ENCODE results near the gene MAP7D3.
"Not testable (repeated sequence)": the region's sequence is repeated elsewhere in the genome, so short reads cannot be mapped to it uniquely, and the experiment has no call there.

Gene MAP7D3

GRCh38 chrX:136251041-136251991 is at the start of gene MAP7D3:
Gene MAP7D3, minus strand, starts transcription at chrX:136251400. Its CDS starts 42 bp downstream, at chrX:136251358.
- in situ Hi-C loops (cut with MboI; ENCODE audit: low sequenced_read_pairs, unreplicated experiment) = loop anchor here (25.0 kb wide), 1 partner anchor 214 kb away; no protein-coding TSS in a partner anchor
- peak; percentile 87 for DNase-seq (ENCODE audit: low spot score)
- TF ChIP-seq CTCF (IDR thresholded peaks at IDR 0.05; ENCODE audit: borderline replicate concordance, control extremely low read depth, extremely low read depth, insufficient read depth, missing control alignments) = no peak

GRCh38 chrX:136300721-136301120 is 49.5 kb upstream of the MAP7D3 start, which contains the start of gene ADGRG4:
Gene ADGRG4, plus strand, starts transcription at chrX:136300963. Its CDS starts 7,815 bp downstream, at chrX:136308778.
- in situ Hi-C loops (cut with MboI; ENCODE audit: low sequenced_read_pairs, unreplicated experiment); DNase-seq (ENCODE audit: low spot score): not testable (repeated sequence)

GRCh38 chrX:136295380-136295779 is 44.2 kb upstream of the MAP7D3 start:
- TF ChIP-seq CTCF (IDR thresholded peaks at IDR 0.05; ENCODE audit: borderline replicate concordance, control extremely low read depth, extremely low read depth, insufficient read depth, missing control alignments) = no peak
- DNase-seq (ENCODE audit: low spot score) = no peak
- in situ Hi-C loops (cut with MboI; ENCODE audit: low sequenced_read_pairs, unreplicated experiment) = no loop called here

GRCh38 chrX:136292656-136293055 is 41.5 kb upstream of the MAP7D3 start:
- no peak for DNase-seq (ENCODE audit: low spot score)
- in situ Hi-C loops (cut with MboI; ENCODE audit: low sequenced_read_pairs, unreplicated experiment) = no loop called here
- no peak for TF ChIP-seq CTCF (IDR thresholded peaks at IDR 0.05; ENCODE audit: borderline replicate concordance, control extremely low read depth, extremely low read depth, insufficient read depth, missing control alignments)

GRCh38 chrX:136291824-136292223 is 40.6 kb upstream of the MAP7D3 start:
- no peak for TF ChIP-seq CTCF (IDR thresholded peaks at IDR 0.05; ENCODE audit: borderline replicate concordance, control extremely low read depth, extremely low read depth, insufficient read depth, missing control alignments)

GRCh38 chrX:136286375-136286774 is 35.2 kb upstream of the MAP7D3 start:
- in situ Hi-C loops (cut with MboI; ENCODE audit: low sequenced_read_pairs, unreplicated experiment); DNase-seq (ENCODE audit: low spot score): not testable (repeated sequence)

More at GRCh38 chrX:136291824-136292223, 40.6 kb upstream of the MAP7D3 start:
- in situ Hi-C loops (cut with MboI; ENCODE audit: low sequenced_read_pairs, unreplicated experiment) = no loop called here
- DNase-seq (ENCODE audit: low spot score) = no peak

- TF ChIP-seq CTCF (IDR thresholded peaks at IDR 0.05; ENCODE audit: borderline replicate concordance, control extremely low read depth, extremely low read depth, insufficient read depth, missing control alignments) = no peak
- DNase-seq (ENCODE audit: low spot score) = no peak
- in situ Hi-C loops (cut with MboI; ENCODE audit: low sequenced_read_pairs, unreplicated experiment) = no loop called here
These were observed 24.4 kb upstream of the MAP7D3 start for GRCh38 chrX:136275553-136275952.
